Psoas muscle (tissue), 8 donors: ENCODE results near the gene ADCY10. TPM values are rescaled to one million over a fixed set of nuclear protein-coding genes. Genes with fewer than 3 reads are reported as not detected.

Experiments
- ATAC-seq, 4 donors: fragments of 200-7000 bp; cut with Tn5 transposase; one replicate each; pipeline ENCODE4 v1.9.1; 2020; ENCODE audit warnings: moderate library complexity in 3 of 4, mild to moderate bottlenecking in 2 of 4
- DNase-seq, 2 donors: peaks; one replicate each; pipeline ENCODE4 v3.0.0-alpha.2; 2020
- H3K27ac ChIP-seq: fragments of 200-600 bp; one replicate; pipeline ENCODE4 v1.8.0; 2022
- H3K27me3 ChIP-seq, 3 donors: fragments of 200-600 bp in 1 of 3; one replicate each; pipeline versions ENCODE4 v1.6.1 to v1.8.0; 2013 to 2022; ENCODE audit warnings: low read length in 2 of 3, mild to moderate bottlenecking in 2 of 3, moderate library complexity in 1 of 3; ENCODE audit not compliant: insufficient read depth in 3 of 3
- H3K36me3 ChIP-seq, 2 donors: fragments of 200-600 bp in 1 of 2; one replicate each; pipeline versions ENCODE4 v1.6.1 to v1.8.0; 2013 to 2022; ENCODE audit warnings: low read depth in 1 of 2, mild to moderate bottlenecking in 1 of 2, moderate library complexity in 1 of 2; ENCODE audit not compliant: insufficient read depth in 1 of 2
- H3K4me1 ChIP-seq: fragments of 200-600 bp; one replicate; pipeline ENCODE4 v1.8.0; 2022
- H3K4me3 ChIP-seq: fragments of 200-600 bp; one replicate; pipeline ENCODE4 v1.8.0; 2022; ENCODE audit warnings: mild to moderate bottlenecking
- H3K9me3 ChIP-seq: fragments of 200-600 bp; one replicate; pipeline ENCODE4 v1.8.0; 2022
- WGBS, 3 donors: extraction: QIAGEN DNeasy Blood & Tissue Kit; methylation state at CpG; one replicate each; pipeline versions ENCODE4 v1.1.6 to v1.1.7; 2013; 5-methylcytosine and 5-hydroxymethylcytosine counted together
- intact Hi-C, 2 donors: fragments of 100-400 bp; cut with DNase I; formaldehyde crosslinking; loops; one replicate each; pipeline versions ENCODE4 v1.11.0 to v1.14.2; 2022
- polyA plus RNA-seq, 3 donors: library from polyadenylated mRNA; stranded (reverse); fragments of 200-250 nt; gene quantifications; one replicate each; pipeline ENCODE4 v1.2.3, GENCODE V29; 2013
- total RNA-seq, 4 donors: library from RNA; stranded (reverse); fragmentation: NEBNext Ultra II Directional in 2 of 4; extraction: Animal tissue kit (Norgen Biotek cat#: 25700) in 2 of 4; gene quantifications; one replicate each; pipeline versions ENCODE4 v1.2.1 to v1.2.4, GENCODE V29; 2021 to 2023
- TF ChIP-seq, protein P1 (sequence below): fragments of 200-600 bp; IDR thresholded peaks from one replicate; pipeline ENCODE4 v1.8.0; 2022; ENCODE audit warnings: antibody characterized with exemption
- donor health status: healthy with polysubstance abuse.
- donor health status: DM: no; HTN: no; CAD: no; lungs with moderate emphysema.
- donor health status: Bipolar disorder and iron deficiency.
- donor health status: healthy.
- donor health status: DM: yes; HTN: yes; CAD: no.
- donor health status: DM: no; HTN: no; CAD: no.
- donor health status: DM: no; HTN: no; CAD: no.
- donor health status: DM: yes; HTN: yes; CAD: no.

The ADCY10 gene
- total and polyA plus RNA-seq, 7 donors = 0.01 to 0.54 (median 0.17) TPM

- H3K36me3 ChIP-seq = peaks cover 2 to 39% of the 10 kb centered on the region in 2 donors
- no peaks in the 10 kb centered on the region for H3K27me3 ChIP-seq
- WGBS, 3 donors = 87 to 90% (median 87%) methylated on average over 6 of the region's 6 CpGs
- H3K9me3 ChIP-seq = no peaks in the 10 kb centered on the region
- no peak overlapping the region for H3K27ac ChIP-seq
- no peak for ATAC-seq
- H3K4me3 ChIP-seq = no peak overlapping the region
- DNase-seq = no peak
- intact Hi-C loops = no loop called here
- H3K4me1 ChIP-seq = peaks cover 7% of the 10 kb centered on the region
- TF ChIP-seq, protein P1, sequence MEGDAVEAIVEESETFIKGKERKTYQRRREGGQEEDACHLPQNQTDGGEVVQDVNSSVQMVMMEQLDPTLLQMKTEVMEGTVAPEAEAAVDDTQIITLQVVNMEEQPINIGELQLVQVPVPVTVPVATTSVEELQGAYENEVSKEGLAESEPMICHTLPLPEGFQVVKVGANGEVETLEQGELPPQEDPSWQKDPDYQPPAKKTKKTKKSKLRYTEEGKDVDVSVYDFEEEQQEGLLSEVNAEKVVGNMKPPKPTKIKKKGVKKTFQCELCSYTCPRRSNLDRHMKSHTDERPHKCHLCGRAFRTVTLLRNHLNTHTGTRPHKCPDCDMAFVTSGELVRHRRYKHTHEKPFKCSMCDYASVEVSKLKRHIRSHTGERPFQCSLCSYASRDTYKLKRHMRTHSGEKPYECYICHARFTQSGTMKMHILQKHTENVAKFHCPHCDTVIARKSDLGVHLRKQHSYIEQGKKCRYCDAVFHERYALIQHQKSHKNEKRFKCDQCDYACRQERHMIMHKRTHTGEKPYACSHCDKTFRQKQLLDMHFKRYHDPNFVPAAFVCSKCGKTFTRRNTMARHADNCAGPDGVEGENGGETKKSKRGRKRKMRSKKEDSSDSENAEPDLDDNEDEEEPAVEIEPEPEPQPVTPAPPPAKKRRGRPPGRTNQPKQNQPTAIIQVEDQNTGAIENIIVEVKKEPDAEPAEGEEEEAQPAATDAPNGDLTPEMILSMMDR = no peak
These were observed 148.4 kb downstream of the ADCY10 start for GRCh38 chr1:167765496-167765895.

DNA sequence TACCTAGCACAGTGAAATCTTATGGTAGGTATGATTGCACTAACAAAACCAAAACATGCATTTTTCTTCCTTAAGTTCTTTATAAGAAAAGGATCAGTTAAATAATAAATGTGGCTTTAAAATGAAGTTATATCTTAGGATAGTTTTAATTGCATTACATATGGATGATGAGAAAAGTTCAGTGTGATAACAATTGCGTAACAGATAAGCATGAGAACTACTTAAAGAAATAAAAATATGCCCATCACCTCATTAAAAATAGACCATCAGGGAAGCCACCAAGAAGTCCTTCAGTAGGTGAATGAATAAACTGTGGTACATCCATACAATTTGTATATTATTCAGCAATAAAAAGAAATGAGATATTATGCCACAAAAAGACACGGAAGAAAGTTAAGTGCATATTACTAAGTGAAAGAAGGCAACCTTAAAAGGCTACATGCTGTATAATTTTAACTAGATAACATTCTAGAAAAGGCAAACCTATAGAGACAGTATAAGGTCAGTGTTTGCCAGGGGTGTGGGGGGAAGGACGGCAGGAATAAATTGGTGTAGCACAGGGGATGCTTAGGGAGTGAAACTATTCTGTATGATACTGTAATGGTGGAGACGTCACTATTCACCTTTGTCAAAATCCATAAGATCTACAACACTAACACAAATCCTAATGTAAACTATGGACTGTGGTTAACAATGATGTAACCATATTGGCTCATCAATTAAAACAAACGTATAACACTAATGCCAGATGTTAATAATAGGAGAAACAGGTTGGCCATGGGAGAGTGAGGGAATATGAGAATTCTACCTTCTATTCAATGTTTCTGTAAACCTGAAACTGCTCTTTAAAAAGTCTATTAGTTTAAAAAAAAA, 149.2 kb downstream of the ADCY10 start:
- ATAC-seq (no peak), DNase-seq (no peak)
- TF ChIP-seq, protein P1 = no peak
- H3K4me3 ChIP-seq = no peak overlapping the region
- H3K27ac ChIP-seq = no peak overlapping the region
- H3K36me3 ChIP-seq = peaks cover 2 to 39% of the 10 kb centered on the region in 2 donors
- H3K9me3 ChIP-seq = no peaks in the 10 kb centered on the region
- H3K4me1 ChIP-seq = peaks cover 7% of the 10 kb centered on the region
- H3K27me3 ChIP-seq = no peaks in the 10 kb centered on the region
- intact Hi-C loops = loop anchor here in 1 of 2 donors (5.0 kb wide), 1 partner anchor 42 kb away; the partner anchor contains the start of gene MPZL1
- 94 to 96% (median 94%) methylated on average over 5 of the region's 5 CpGs for WGBS, 3 donors

DNA sequence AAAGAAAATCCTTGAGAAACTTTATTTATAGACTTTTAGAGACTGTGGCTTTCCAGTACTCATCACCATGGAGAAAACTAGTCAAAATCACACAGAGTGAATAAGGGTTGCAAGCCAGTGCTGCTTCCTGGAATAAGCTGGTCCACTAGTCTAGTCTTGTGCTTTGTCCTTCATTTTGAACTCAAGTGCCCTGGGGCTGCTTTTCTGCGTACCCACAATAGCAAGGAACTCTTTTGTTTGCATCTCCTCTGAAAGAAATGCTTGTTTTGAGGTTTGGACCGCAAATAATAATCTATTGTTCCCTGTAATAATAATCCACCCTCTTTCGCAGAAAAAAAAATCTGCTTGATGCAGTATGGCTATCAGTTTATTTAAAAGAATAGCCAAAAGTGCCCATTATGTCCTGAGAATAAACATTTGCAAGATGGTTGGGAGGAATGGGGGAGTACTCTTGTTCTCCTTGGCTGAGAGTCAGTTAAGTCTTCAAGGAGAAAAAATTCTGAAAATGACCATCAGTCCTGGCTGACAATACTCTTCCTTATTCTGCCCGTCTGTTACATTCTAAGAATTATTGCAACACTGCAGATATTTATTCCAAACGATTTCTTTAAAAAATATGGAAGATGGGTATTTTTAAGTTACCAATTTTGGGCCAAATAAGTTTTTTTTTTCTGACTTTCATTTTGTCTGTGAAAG, 150.3 kb downstream of the ADCY10 start:
- DNase-seq = no peak
- peaks cover 2 to 28% of the 10 kb centered on the region in 2 donors for H3K36me3 ChIP-seq
- H3K4me3 ChIP-seq = no peak overlapping the region
- H3K27ac ChIP-seq = no peak overlapping the region
- TF ChIP-seq, protein P1 = no peak
- H3K9me3 ChIP-seq = no peaks in the 10 kb centered on the region
- intact Hi-C loops = loop anchor here in 1 of 2 donors (5.0 kb wide), 1 partner anchor 41 kb away; the partner anchor contains the start of gene MPZL1
- peaks cover 7% of the 10 kb centered on the region for H3K4me1 ChIP-seq
- no peaks in the 10 kb centered on the region for H3K27me3 ChIP-seq
- 63 to 73% (median 68%) methylated on average over 5 of the region's 5 CpGs for WGBS, 3 donors
- ATAC-seq = no peak

DNA sequence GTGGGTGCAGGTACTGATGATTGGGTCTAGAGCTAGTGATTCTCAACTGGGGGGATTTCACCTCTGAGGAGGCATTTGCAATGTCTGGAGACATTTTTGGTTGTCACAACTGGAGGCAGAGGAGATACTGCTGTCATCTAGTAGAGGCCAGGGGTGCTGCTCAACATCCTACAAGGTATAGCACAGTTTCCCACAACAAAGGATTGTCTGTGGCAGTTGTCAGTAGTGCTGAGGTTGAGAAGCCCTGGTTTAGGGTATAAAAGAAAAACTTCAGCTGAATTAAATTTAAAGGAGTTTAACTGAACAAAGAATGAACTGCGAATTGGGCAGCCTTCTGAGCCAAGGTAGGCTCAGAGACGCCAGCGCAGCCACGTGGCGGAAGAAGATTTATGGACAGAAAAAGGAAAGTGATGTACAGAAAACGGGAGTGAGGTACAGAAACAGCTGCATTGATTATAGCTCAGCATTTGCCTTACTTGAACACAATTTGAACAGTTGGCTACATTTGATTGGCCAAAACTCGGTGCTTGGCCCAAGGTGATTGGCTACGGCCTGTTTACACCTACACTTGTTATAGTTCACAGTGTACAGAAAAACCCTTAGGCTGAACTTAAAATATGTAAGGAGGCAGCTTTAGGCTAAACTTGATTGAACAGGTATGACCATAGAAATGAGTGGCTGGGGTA, 151.7 kb downstream of the ADCY10 start:
- H3K36me3 ChIP-seq = peaks cover 0 to 16% of the 10 kb centered on the region in 2 donors
- intact Hi-C loops = loop anchor here in 1 of 2 donors (5.0 kb wide), 1 partner anchor 40 kb away; the partner anchor contains the start of gene MPZL1
- no peak for ATAC-seq
- H3K4me1 ChIP-seq = peaks cover 7% of the 10 kb centered on the region
- no peak overlapping the region for H3K27ac ChIP-seq
- no peaks in the 10 kb centered on the region for H3K27me3 ChIP-seq
- TF ChIP-seq, protein P1 = no peak
- DNase-seq = no peak
- H3K9me3 ChIP-seq = no peaks in the 10 kb centered on the region
- no peak overlapping the region for H3K4me3 ChIP-seq
- 92 to 95% (median 93%) methylated on average over 8 of the region's 8 CpGs for WGBS, 3 donors
